Esophagus muscularis mucosa (tissue), 4 donors: Measurements from ENCODE around the gene PTPN14. TPM values are rescaled to one million over a fixed set of nuclear protein-coding genes. Genes with fewer than 3 reads are reported as not detected.

Source experiments
- DNase-seq: peaks from one replicate; pipeline ENCODE4 v3.0.0-alpha.2; 2017; ENCODE audit errors: extremely low spot score
- H3K27ac ChIP-seq, 4 donors: fragments of 200-600 bp; sonication (generic); replicated peaks in 1 of 4; 1 replicate in 3 of 4; 2 replicates in 1 of 4; pipeline ENCODE4 v1.5.1; 2016 to 2019; ENCODE audit warnings: mild to moderate bottlenecking in 1 of 4
- H3K27me3 ChIP-seq, 4 donors: fragments of 200-600 bp; sonication (generic); one replicate each; pipeline versions ENCODE4 v1.5.1 to v1.6.0; 2016 to 2019
- H3K36me3 ChIP-seq, 4 donors: fragments of 200-600 bp; sonication (generic); one replicate each; pipeline ENCODE4 v1.5.1; 2016 to 2019
- H3K4me1 ChIP-seq, 4 donors: fragments of 200-600 bp; sonication (generic); one replicate each; pipeline ENCODE4 v1.5.1; 2016 to 2019
- H3K4me3 ChIP-seq, 4 donors: fragments of 200-600 bp; sonication (generic); 1 replicate in 2 of 4; 2 replicates in 2 of 4; pipeline ENCODE4 v1.5.1; 2016 to 2019; ENCODE audit warnings: mild to moderate bottlenecking in 4 of 4, moderate library complexity in 1 of 4
- H3K9me3 ChIP-seq, 4 donors: fragments of 200-600 bp; sonication (generic); 1 replicate in 3 of 4; 2 replicates in 1 of 4; pipeline ENCODE4 v1.5.1; 2016 to 2019
- CTCF ChIP-seq, 3 experiments: fragments of 200-600 bp in 2 of 3; fragments of 450-650 bp in 1 of 3; sonication (generic) in 2 of 3; IDR thresholded peaks; one replicate each; pipeline ENCODE4 v1.5.1; 2017 to 2019; ENCODE audit warnings: antibody characterized with exemption in 3 of 3, mild to moderate bottlenecking in 2 of 3, moderate library complexity in 1 of 3
- EP300 ChIP-seq: sonication (generic); formaldehyde crosslinking; IDR thresholded peaks from one replicate; pipeline ENCODE4 v1.6.1; 2017; ENCODE audit warnings: antibody characterized with exemption
- POLR2A ChIP-seq: fragments of 450-650 bp; IDR thresholded peaks from one replicate; pipeline ENCODE4 v1.6.1; 2017; ENCODE audit warnings: antibody characterized with exemption, moderate library complexity, mild to moderate bottlenecking, low read depth
- POLR2AphosphoS5 ChIP-seq, 2 donors: sonication (generic); formaldehyde crosslinking; IDR thresholded peaks; one replicate each; pipeline ENCODE4 v1.6.1; 2017; ENCODE audit warnings: antibody characterized with exemption in 2 of 2
- WGBS: methylation state at CpG from one replicate; pipeline ENCODE4 v1.1.5; 2018; 5-methylcytosine and 5-hydroxymethylcytosine counted together
- intact Hi-C: fragments of 100-400 bp; cut with DNase I; formaldehyde crosslinking; loops from one replicate; pipeline ENCODE4 v1.15.1; 2023
- total RNA-seq, 4 donors: library from RNA; depleted of rRNA; stranded (reverse); fragments of >200 nt; gene quantifications; one replicate each; pipeline versions ENCODE4 v1.1.0 to v1.2.1, GENCODE V29; 2016

Gene PTPN14
- total RNA-seq, 4 donors from 2014 or later: 48.5 to 108 (median 69.1) TPM

- H3K9me3 ChIP-seq: no peaks in the 10 kb centered on the region
- peaks cover 11 to 69% (median 38%) of the 10 kb centered on the region in 4 donors for H3K4me1 ChIP-seq
- no peak for TF ChIP-seq POLR2AphosphoS5 (IDR thresholded peaks at IDR 0.05)
- TF ChIP-seq POLR2A: no peak
- H3K27ac ChIP-seq: no peak overlapping the region
- intact Hi-C loops: no loop called here
- H3K27me3 ChIP-seq: no peaks in the 10 kb centered on the region
- WGBS: 81% methylated on average over 3 of the region's 3 CpGs
- no peaks in the 10 kb centered on the region for H3K36me3 ChIP-seq
- DNase-seq: peak; percentile 64
- no peak overlapping the region for H3K4me3 ChIP-seq
Measured at GRCh38 chr1:214520544-214521165, 30.7 kb downstream of the PTPN14 start.

GRCh38 chr1:214518361-214518760 is 33.0 kb downstream of the PTPN14 start:
- Histone ChIP-seq H3K9me3 (no peaks in the 10 kb centered on the region), H3K36me3 (no peaks in the 10 kb centered on the region), H3K27ac (no peak overlapping the region), H3K4me3 (no peak overlapping the region), H3K4me1 (peaks cover 18 to 71% (median 43%) of the 10 kb centered on the region in 4 donors), H3K27me3 (no peaks in the 10 kb centered on the region)
- TF ChIP-seq CTCF (IDR thresholded peaks at IDR 0.05): no peak
- no peak for TF ChIP-seq POLR2A
- no peak for TF ChIP-seq POLR2AphosphoS5 (IDR thresholded peaks at IDR 0.05)
- no peak for TF ChIP-seq EP300
- no peak for DNase-seq
- intact Hi-C loops: no loop called here

GRCh38 chr1:214516434-214517326 is 34.7 kb downstream of the PTPN14 start:
- DNase-seq: peak; percentile 12
- H3K27me3 ChIP-seq: no peaks in the 10 kb centered on the region
- no peak overlapping the region for H3K4me3 ChIP-seq
- 98% methylated on average over 6 of the region's 6 CpGs for WGBS
- no peak for TF ChIP-seq CTCF (IDR thresholded peaks at IDR 0.05)
- TF ChIP-seq POLR2AphosphoS5 (IDR thresholded peaks at IDR 0.05): no peak
- no peak for TF ChIP-seq EP300
- TF ChIP-seq POLR2A: no peak
- peaks cover 22 to 75% (median 46%) of the 10 kb centered on the region in 4 donors for H3K4me1 ChIP-seq
- no peaks in the 10 kb centered on the region for H3K36me3 ChIP-seq
- H3K9me3 ChIP-seq: no peaks in the 10 kb centered on the region
- no peak overlapping the region for H3K27ac ChIP-seq
- intact Hi-C loops: no loop called here

- no peak for DNase-seq
- no peaks in the 10 kb centered on the region for H3K27me3 ChIP-seq
- H3K9me3 ChIP-seq: no peaks in the 10 kb centered on the region
- H3K4me1 ChIP-seq: peaks cover 22 to 71% (median 43%) of the 10 kb centered on the region in 4 donors
- no peak overlapping the region for H3K4me3 ChIP-seq
- H3K36me3 ChIP-seq: no peaks in the 10 kb centered on the region
- H3K27ac ChIP-seq: no peak overlapping the region
- WGBS: 47% methylated on average over 3 of the region's 3 CpGs
- intact Hi-C loops: no loop called here
- no peak for TF ChIP-seq CTCF (IDR thresholded peaks at IDR 0.05)
- TF ChIP-seq POLR2A: no peak
- no peak for TF ChIP-seq EP300
- no peak for TF ChIP-seq POLR2AphosphoS5 (IDR thresholded peaks at IDR 0.05)
Measured at GRCh38 chr1:214515544-214516433, 35.6 kb downstream of the PTPN14 start.
